HEK293 (cell line): Measurements from ENCODE around the gene TMEM131L.

ENCODE experiments used
- CTCF ChIA-PET: fragments of 350-600 bp; formaldehyde crosslinking; extraction: SDS; loops from one replicate; lab custom pipeline; 2021; ENCODE audit warnings: antibody characterized with exemption; lab: Yijun Ruan, JAX
- POLR2A ChIA-PET: fragments of 300-600 bp; formaldehyde crosslinking; extraction: SDS; loops from one replicate; lab custom pipeline; 2020; ENCODE audit warnings: antibody characterized with exemption, inconsistent platforms; lab: Yijun Ruan, JAX
- H3K27ac ChIP-seq: fragments of 200-500 bp; sonication (Bioruptor generic); 2 replicates; pipeline ENCODE4 v1.5.1; 2014; ENCODE audit warnings: low read depth, low read length, control low read depth, inconsistent platforms; ENCODE audit errors: extremely low read depth
- H3K36me3 ChIP-seq, 2 experiments: fragments of 200-500 bp in 1 of 2; sonication (Bioruptor generic) in 1 of 2; 1 replicate in 1 of 2; 2 replicates in 1 of 2; pipeline ENCODE4 v1.5.1; 2014 to 2017; ENCODE audit warnings: inconsistent platforms in 2 of 2, low read length in 2 of 2; ENCODE audit not compliant: control insufficient read depth in 2 of 2, insufficient read depth in 1 of 2
- H3K4me1 ChIP-seq: fragments of 200-500 bp; sonication (Bioruptor generic); 2 replicates; pipeline ENCODE4 v1.5.1; 2014; ENCODE audit warnings: mild to moderate bottlenecking, low read length, inconsistent platforms; ENCODE audit not compliant: control insufficient read depth, insufficient read depth
- H3K4me3 ChIP-seq: 2 replicates; pipeline ENCODE4 v1.5.1; 2011; ENCODE audit warnings: low read depth, mild to moderate bottlenecking, control low read depth, low read length, moderate library complexity
- H3K9me3 ChIP-seq: fragments of 200-500 bp; sonication (Bioruptor generic); 2 replicates; pipeline ENCODE4 v1.5.1; 2014; ENCODE audit warnings: low read depth, low read length, inconsistent platforms; ENCODE audit not compliant: control insufficient read depth, insufficient read depth
- BCL11A ChIP-seq: fragments of 450-650 bp; formaldehyde crosslinking; IDR thresholded peaks from 2 replicates; pipeline ENCODE4 v1.5.1; 2016; ENCODE audit warnings: low read depth, missing biosample characterization, missing genetic modification characterization
- HOXA7 ChIP-seq: sonication (generic); formaldehyde crosslinking; IDR thresholded peaks from 2 replicates; pipeline ENCODE4 v1.8.1; 2022; ENCODE audit warnings: missing genetic modification reagents, borderline replicate concordance
- INSM2 ChIP-seq: fragments of 450-650 bp; formaldehyde crosslinking; IDR thresholded peaks from 2 replicates; pipeline ENCODE4 v1.5.1; 2016; ENCODE audit warnings: missing biosample characterization, missing genetic modification characterization
- MEIS1 ChIP-seq: sonication (generic); formaldehyde crosslinking; IDR thresholded peaks from 2 replicates; pipeline ENCODE4 v1.8.1; 2022; ENCODE audit warnings: missing genetic modification reagents, mild to moderate bottlenecking, borderline replicate concordance
- MZF1 ChIP-seq: fragments of 450-650 bp; formaldehyde crosslinking; IDR thresholded peaks from 2 replicates; pipeline ENCODE4 v1.5.1; 2017; ENCODE audit warnings: missing biosample characterization, missing genetic modification characterization, borderline replicate concordance
- SCRT1 ChIP-seq: fragments of 450-650 bp; formaldehyde crosslinking; IDR thresholded peaks from 2 replicates; pipeline ENCODE4 v1.5.1; 2016; ENCODE audit warnings: missing biosample characterization, missing genetic modification characterization, borderline replicate concordance
- ZFP69B ChIP-seq: fragments of 450-650 bp; formaldehyde crosslinking; IDR thresholded peaks from 2 replicates; pipeline ENCODE4 v1.5.1; 2016; ENCODE audit warnings: missing biosample characterization, missing genetic modification characterization
- ZNF112 ChIP-seq: fragments of 450-650 bp; formaldehyde crosslinking; IDR thresholded peaks from 2 replicates; pipeline ENCODE4 v1.5.0; 2017; ENCODE audit warnings: missing biosample characterization, missing genetic modification characterization
- ZNF169 ChIP-seq: fragments of 450-650 bp; formaldehyde crosslinking; IDR thresholded peaks from 2 replicates; pipeline ENCODE4 v1.5.1; 2016; ENCODE audit warnings: missing biosample characterization, missing genetic modification characterization
- ZNF174 ChIP-seq: fragments of 450-650 bp; formaldehyde crosslinking; IDR thresholded peaks from 2 replicates; pipeline ENCODE4 v1.5.0; 2017; ENCODE audit warnings: missing biosample characterization, mild to moderate bottlenecking, missing genetic modification characterization
- ZNF202 ChIP-seq: fragments of 450-650 bp; formaldehyde crosslinking; IDR thresholded peaks from 2 replicates; pipeline ENCODE4 v1.5.1; 2016; ENCODE audit warnings: missing biosample characterization, missing genetic modification characterization, borderline replicate concordance
- ZNF221 ChIP-seq: fragments of 450-650 bp; formaldehyde crosslinking; IDR thresholded peaks from 2 replicates; pipeline ENCODE4 v1.5.1; 2017; ENCODE audit warnings: missing biosample characterization, missing genetic modification characterization, borderline replicate concordance
- ZNF274 ChIP-seq, 2 experiments: fragments of 200-500 bp in 1 of 2; fragments of 450-650 bp in 1 of 2; sonication (Bioruptor generic) in 1 of 2; formaldehyde crosslinking in 1 of 2; IDR thresholded peaks; 2 replicates each; pipeline versions ENCODE4 v1.5.1 to v1.6.1; 2014 to 2016; ENCODE audit warnings: borderline replicate concordance in 1 of 2, inconsistent platforms in 1 of 2, low read length in 1 of 2, missing biosample characterization in 1 of 2, missing genetic modification characterization in 1 of 2
- ZNF37A ChIP-seq: fragments of 450-650 bp; IDR thresholded peaks from 2 replicates; pipeline ENCODE4 v1.5.1; 2018; ENCODE audit warnings: missing biosample characterization, missing genetic modification characterization
- ZNF473 ChIP-seq: fragments of 450-650 bp; formaldehyde crosslinking; IDR thresholded peaks from 2 replicates; pipeline ENCODE4 v1.5.1; 2017; ENCODE audit warnings: missing biosample characterization, missing genetic modification characterization
- ZNF501 ChIP-seq: fragments of 450-650 bp; formaldehyde crosslinking; IDR thresholded peaks from 2 replicates; pipeline ENCODE4 v1.5.1; 2016; ENCODE audit warnings: missing biosample characterization, missing genetic modification characterization
- ZNF529 ChIP-seq: fragments of 450-650 bp; formaldehyde crosslinking; IDR thresholded peaks from 2 replicates; pipeline ENCODE4 v1.5.1; 2017; ENCODE audit warnings: missing genetic modification characterization, missing biosample characterization; ENCODE audit not compliant: insufficient replicate concordance
- ZNF555 ChIP-seq: fragments of 450-650 bp; formaldehyde crosslinking; conservative IDR thresholded peaks from 2 replicates; pipeline ENCODE4 v1.5.1; 2017; ENCODE audit warnings: missing biosample characterization, mild to moderate bottlenecking, missing genetic modification characterization, inconsistent platforms
- ZNF596 ChIP-seq: fragments of 450-650 bp; IDR thresholded peaks from 2 replicates; pipeline ENCODE4 v1.5.0; 2018; ENCODE audit warnings: missing biosample characterization, mild to moderate bottlenecking, missing genetic modification characterization, moderate library complexity
- ZNF624 ChIP-seq: fragments of 450-650 bp; formaldehyde crosslinking; IDR thresholded peaks from 2 replicates; pipeline ENCODE4 v1.5.1; 2017; ENCODE audit warnings: missing biosample characterization, missing genetic modification characterization
- ZNF747 ChIP-seq: fragments of 450-650 bp; formaldehyde crosslinking; IDR thresholded peaks from 2 replicates; pipeline ENCODE4 v1.5.1; 2016; ENCODE audit warnings: missing biosample characterization, missing genetic modification characterization
- ZSCAN16 ChIP-seq: fragments of 450-650 bp; formaldehyde crosslinking; IDR thresholded peaks from 2 replicates; pipeline ENCODE4 v1.5.1; 2016; ENCODE audit warnings: missing biosample characterization, missing genetic modification characterization
- TF ChIP-seq, protein P1 (sequence below): fragments of 450-650 bp; formaldehyde crosslinking; IDR thresholded peaks from 2 replicates; pipeline ENCODE4 v1.5.1; 2016; ENCODE audit warnings: missing biosample characterization, missing genetic modification characterization

TMEM131L gene

DNA sequence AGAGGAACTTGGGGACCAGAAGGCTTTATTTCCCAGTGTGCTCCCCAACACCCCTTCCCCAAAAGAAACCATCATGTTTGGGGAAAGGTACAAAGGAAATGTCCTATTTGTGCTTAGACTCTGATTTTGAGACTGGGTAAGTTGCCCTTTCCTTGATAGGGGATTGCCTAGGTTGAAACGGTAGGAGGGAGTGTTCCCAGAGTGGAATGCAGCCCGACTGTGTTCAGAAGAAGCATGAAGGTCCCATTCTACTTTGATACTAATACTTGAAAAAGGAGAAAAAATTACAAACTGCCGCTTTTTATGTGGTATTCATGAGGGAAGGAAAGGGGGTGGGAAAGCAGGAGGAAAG, 32.4 kb upstream of the TMEM131L start (continued):
- TF ChIP-seq INSM2 (tag by site-specific recombination) (no peak), ZNF555 (tag by site-specific recombination) (no peak)

GRCh38 chr4:153434190-153434589, 32.0 kb upstream of the TMEM131L start:
- H3K27ac ChIP-seq = no peak overlapping the region
- no peaks in the 10 kb centered on the region for H3K36me3 ChIP-seq
- no peaks in the 10 kb centered on the region for H3K4me1 ChIP-seq
- ChIA-PET CTCF (interaction anchor here (0.7 to 0.9 kb wide), 2 partner anchors 10 to 140 kb away, joined by 3 to 4 read pairs; no protein-coding TSS in a partner anchor), POLR2A (no interaction called here)
- no peaks in the 10 kb centered on the region for H3K9me3 ChIP-seq
- TF ChIP-seq ZNF501 (tag by site-specific recombination) = no peak
- TF ChIP-seq ZNF174 (tag by site-specific recombination) = no peak
- TF ChIP-seq ZNF473 = no peak
- no peak for TF ChIP-seq ZFP69B (tag by site-specific recombination)
- TF ChIP-seq ZNF596 (tag by site-specific recombination) = no peak
- TF ChIP-seq, protein P1, sequence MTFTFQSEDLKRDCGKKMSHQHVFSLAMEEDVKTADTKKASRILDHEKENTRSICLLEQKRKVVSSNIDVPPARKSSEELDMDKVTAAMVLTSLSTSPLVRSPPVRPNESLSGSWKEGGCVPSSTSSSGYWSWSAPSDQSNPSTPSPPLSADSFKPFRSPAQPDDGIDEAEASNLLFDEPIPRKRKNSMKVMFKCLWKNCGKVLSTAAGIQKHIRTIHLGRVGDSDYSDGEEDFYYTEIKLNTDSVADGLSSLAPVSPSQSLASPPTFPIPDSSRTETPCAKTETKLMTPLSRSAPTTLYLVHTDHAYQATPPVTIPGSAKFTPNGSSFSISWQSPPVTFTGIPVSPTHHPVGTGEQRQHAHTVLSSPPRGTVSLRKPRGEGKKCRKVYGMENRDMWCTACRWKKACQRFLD = no peak
- TF ChIP-seq BCL11A (tag by site-specific recombination) = no peak
- TF ChIP-seq ZNF529 (tag by site-specific recombination) = no peak
- no peak for TF ChIP-seq HOXA7
- no peak for TF ChIP-seq ZNF112 (tag by site-specific recombination)
- no peak for TF ChIP-seq MZF1 (tag by site-specific recombination)
- no peak for TF ChIP-seq ZNF747 (tag by site-specific recombination)
- TF ChIP-seq ZNF202 = no peak
- TF ChIP-seq MEIS1 (CRISPR knock-in tag) = no peak
- no peak for TF ChIP-seq ZNF221
- no peak for TF ChIP-seq ZNF624 (tag by site-specific recombination)
- no peak overlapping the region for H3K4me3 ChIP-seq

DNA sequence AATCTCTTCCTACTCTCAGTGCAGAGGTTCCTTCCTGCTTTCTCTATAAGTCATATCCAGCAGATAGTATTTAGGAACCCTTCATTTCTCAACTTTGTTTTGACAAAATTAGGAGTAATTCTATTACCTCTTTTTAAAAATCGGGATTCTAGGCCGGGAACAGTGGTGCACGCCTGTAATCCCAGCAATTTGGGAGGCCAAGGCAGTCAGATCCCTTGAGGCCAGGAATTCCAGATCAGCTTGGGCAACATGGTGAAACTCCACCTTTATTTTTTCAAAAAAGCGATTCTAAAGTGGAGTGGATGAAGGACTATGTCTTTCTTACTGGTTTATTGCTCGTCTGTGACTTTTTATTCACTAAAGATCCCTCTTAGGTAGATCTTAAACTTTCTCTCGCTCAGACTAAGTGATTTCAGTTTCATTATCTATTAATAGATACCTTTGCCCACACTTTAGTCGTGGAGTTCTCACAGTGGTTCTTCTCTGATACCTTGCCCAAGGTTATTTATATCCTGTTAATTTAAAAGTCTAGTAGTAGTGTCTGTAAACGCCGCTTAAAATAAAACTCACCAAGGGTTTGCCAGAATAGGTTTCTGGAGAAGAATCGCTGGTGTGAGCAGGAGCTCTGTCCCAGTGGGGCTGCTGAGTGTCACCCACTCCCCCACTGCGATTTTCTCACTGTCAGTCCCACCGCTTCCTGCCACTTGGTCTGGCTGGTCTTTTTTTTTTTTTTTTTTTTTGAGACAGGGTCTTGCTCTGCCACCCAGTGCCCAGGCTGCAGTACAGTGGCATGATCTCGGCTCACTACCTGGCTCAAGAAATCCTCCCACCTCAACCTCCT, 27.0 kb upstream of the TMEM131L start:
- no peaks in the 10 kb centered on the region for H3K9me3 ChIP-seq
- CTCF ChIA-PET = interaction anchor here (0.7 kb wide), 1 partner anchor 147 kb away, joined by 3 read pairs; no protein-coding TSS in a partner anchor
- H3K36me3 ChIP-seq = no peaks in the 10 kb centered on the region
- H3K4me3 ChIP-seq = no peak overlapping the region
- POLR2A ChIA-PET = no interaction called here
- no peak overlapping the region for H3K27ac ChIP-seq
- no peaks in the 10 kb centered on the region for H3K4me1 ChIP-seq
- TF ChIP-seq ZNF37A (tag by site-specific recombination) (no peak), ZNF169 (tag by site-specific recombination) (no peak), ZNF274 (IDR thresholded peaks at IDR 0.05; ENCODE audit: low read length) (no peak), ZNF274 (tag by site-specific recombination; IDR thresholded peaks at IDR 0.05; ENCODE audit: borderline replicate concordance) (no peak), SCRT1 (tag by site-specific recombination) (no peak), ZSCAN16 (tag by site-specific recombination) (no peak)
- TF ChIP-seq, all 188 proteins: peak for 0
